IMR-90 (cell line): Measurements from ENCODE around the gene ZNF525. TPM values are rescaled to one million over a fixed set of nuclear protein-coding genes. Genes with fewer than 3 reads are reported as not detected.
A peak's percentile ranks its signal among the peaks of the same experiment; 100 is the strongest.

Source experiments
- ATAC-seq: fragments of 200-7000 bp; cut with Tn5 transposase; 2 replicates; pipeline ENCODE4 v1.9.1; 2020; ENCODE audit warnings: low read depth, mild to moderate bottlenecking, moderate library complexity
- BruUV-seq: library from RNA; stranded (reverse); fragments of 400-500 nt; replicated peaks from 2 replicates; lab custom pipeline; 2021; lab: Mats Ljungman, UMichigan
- CTCF ChIA-PET: fragments of 300-600 bp; formaldehyde crosslinking; extraction: SDS; loops from one replicate; lab custom pipeline; 2021; ENCODE audit warnings: antibody characterized with exemption; lab: Yijun Ruan, JAX
- POLR2A ChIA-PET: fragments of 300-600 bp; sonication (Branson Sonifier 250); formaldehyde crosslinking; loops from one replicate; lab custom pipeline; 2022; ENCODE audit warnings: antibody characterized with exemption; ENCODE audit not compliant: unreplicated experiment; lab: Charles Lee
- DNase-seq: peaks from one replicate; pipeline ENCODE4 v3.0.0; 2013
- H2AFZ ChIP-seq: replicated peaks from 2 replicates; pipeline ENCODE3; 2013; ENCODE audit warnings: low read length, mild to moderate bottlenecking; ENCODE audit not compliant: poor library complexity
- H2AK5ac ChIP-seq: 2 replicates; pipeline ENCODE4 v1.6.1; 2013; ENCODE audit warnings: low read depth, low read length, inconsistent platforms
- H2AK9ac ChIP-seq: replicated peaks from 2 replicates; pipeline ENCODE3; 2013; ENCODE audit warnings: mild to moderate bottlenecking, low read depth, low read length, moderate library complexity; ENCODE audit not compliant: poor library complexity
- H2BK120ac ChIP-seq: 2 replicates; pipeline ENCODE4 v1.6.1; 2013; ENCODE audit warnings: low read depth, low read length, inconsistent platforms
- H2BK15ac ChIP-seq: 3 replicates; pipeline ENCODE4 v1.6.1; 2013; ENCODE audit warnings: low read depth, low read length, inconsistent platforms
- H2BK20ac ChIP-seq: 2 replicates; pipeline ENCODE4 v1.6.1; 2013; ENCODE audit warnings: low read depth, mild to moderate bottlenecking, inconsistent platforms, low read length, moderate library complexity
- H2BK5ac ChIP-seq: 2 replicates; pipeline ENCODE4 v1.6.1; 2013; ENCODE audit warnings: mild to moderate bottlenecking, low read depth, low read length, inconsistent platforms; ENCODE audit not compliant: poor library complexity, severe bottlenecking
- H3K14ac ChIP-seq: replicated peaks from 2 replicates; pipeline ENCODE4 v1.6.1; 2013; ENCODE audit warnings: low read depth, low read length, inconsistent platforms
- H3K18ac ChIP-seq: 2 replicates; pipeline ENCODE4 v1.6.1; 2013; ENCODE audit warnings: low read depth, low read length, control low read depth
- H3K23ac ChIP-seq: 2 replicates; pipeline ENCODE4 v1.6.1; 2013; ENCODE audit warnings: low read depth, low read length, inconsistent platforms
- H3K27ac ChIP-seq: 2 replicates; pipeline ENCODE4 v1.5.1; 2013; ENCODE audit warnings: mild to moderate bottlenecking, control low read depth, low read length; ENCODE audit not compliant: insufficient read depth
- H3K27me3 ChIP-seq: 2 replicates; pipeline ENCODE4 v1.6.1; 2013; ENCODE audit warnings: low read length; ENCODE audit not compliant: control insufficient read depth, insufficient read depth
- H3K36me3 ChIP-seq: 2 replicates; pipeline ENCODE4 v1.6.1; 2013; ENCODE audit warnings: low read length, mixed read lengths; ENCODE audit not compliant: control insufficient read depth, insufficient read depth
- H3K4ac ChIP-seq: 2 replicates; pipeline ENCODE4 v1.6.1; 2013; ENCODE audit warnings: low read depth, low read length, inconsistent platforms
- H3K4me1 ChIP-seq: 2 replicates; pipeline ENCODE4 v1.6.1; 2013; ENCODE audit warnings: low read length, mixed read lengths; ENCODE audit not compliant: control insufficient read depth, insufficient read depth
- H3K4me2 ChIP-seq: 2 replicates; pipeline ENCODE4 v1.6.1; 2013; ENCODE audit warnings: low read depth, mild to moderate bottlenecking, control low read depth, low read length, moderate library complexity
- H3K4me3 ChIP-seq: 2 replicates; pipeline ENCODE4 v1.5.1; 2013; ENCODE audit warnings: low read depth, mild to moderate bottlenecking, control low read depth, low read length, moderate library complexity; ENCODE audit not compliant: insufficient read depth
- H3K56ac ChIP-seq: 2 replicates; pipeline ENCODE4 v1.6.1; 2013; ENCODE audit warnings: low read length, inconsistent platforms; ENCODE audit not compliant: insufficient read depth; ENCODE audit errors: extremely low read depth
- H3K79me1 ChIP-seq, 2 experiments: 2 replicates each; pipeline ENCODE4 v1.6.1; 2013; ENCODE audit warnings: low read length in 2 of 2, inconsistent platforms in 1 of 2, low read depth in 1 of 2
- H3K9ac ChIP-seq: 2 replicates; pipeline ENCODE4 v1.6.1; 2013; ENCODE audit warnings: low read depth, low read length, control low read depth
- H3K9me1 ChIP-seq: 2 replicates; pipeline ENCODE4 v1.6.1; 2013; ENCODE audit warnings: low read length, inconsistent platforms; ENCODE audit not compliant: insufficient read depth
- H3K9me3 ChIP-seq: 2 replicates; pipeline ENCODE4 v1.6.1; 2013; ENCODE audit warnings: low read length; ENCODE audit not compliant: control insufficient read depth, insufficient read depth
- H4K20me1 ChIP-seq: 2 replicates; pipeline ENCODE4 v1.6.1; 2013; ENCODE audit warnings: low read length, inconsistent platforms; ENCODE audit not compliant: insufficient read depth
- H4K5ac ChIP-seq: 2 replicates; pipeline ENCODE4 v1.6.1; 2013; ENCODE audit warnings: mild to moderate bottlenecking, low read depth, low read length, control low read depth
- H4K8ac ChIP-seq, 2 experiments: 2 replicates each; pipeline ENCODE4 v1.6.1; 2013; ENCODE audit warnings: low read depth in 2 of 2, low read length in 2 of 2, control low read depth in 1 of 2, inconsistent platforms in 1 of 2
- H4K91ac ChIP-seq: 2 replicates; pipeline ENCODE4 v1.6.1; 2013; ENCODE audit warnings: low read depth, low read length, inconsistent platforms; ENCODE audit not compliant: insufficient read depth
- BHLHE40 ChIP-seq: fragments of 150-350 bp; IDR thresholded peaks from 2 replicates; pipeline ENCODE4 v1.6.1; 2016; ENCODE audit warnings: mild to moderate bottlenecking, low read depth, low read length
- CEBPB ChIP-seq: IDR thresholded peaks from 2 replicates; pipeline ENCODE4 v1.6.1; 2012; ENCODE audit warnings: low read depth, low read length, improper control_type of control experiment
- CHD1 ChIP-seq: IDR thresholded peaks from 2 replicates; pipeline ENCODE4 v1.6.1; 2012; ENCODE audit warnings: low read depth, low read length, improper control_type of control experiment
- CTCF ChIP-seq: conservative IDR thresholded peaks from 2 replicates; pipeline ENCODE4 v1.5.1; 2012; ENCODE audit warnings: mild to moderate bottlenecking, low read depth, low read length, improper control_type of control experiment
- ELK1 ChIP-seq: fragments of 150-350 bp; IDR thresholded peaks from 2 replicates; pipeline ENCODE4 v1.6.1; 2016; ENCODE audit warnings: low read depth, mild to moderate bottlenecking, low read length, moderate library complexity, borderline replicate concordance
- FOS ChIP-seq: fragments of 150-350 bp; IDR thresholded peaks from 2 replicates; pipeline ENCODE4 v1.6.1; 2016; ENCODE audit warnings: low read depth, low read length
- MAFK ChIP-seq: IDR thresholded peaks from 2 replicates; pipeline ENCODE4 v1.6.1; 2012; ENCODE audit warnings: low read depth, low read length, improper control_type of control experiment
- MAZ ChIP-seq: IDR thresholded peaks from 2 replicates; pipeline ENCODE4 v1.6.1; 2012; ENCODE audit warnings: low read depth, mild to moderate bottlenecking, low read length, improper control_type of control experiment, moderate library complexity, borderline replicate concordance
- MXI1 ChIP-seq: IDR thresholded peaks from 2 replicates; pipeline ENCODE4 v1.6.1; 2012; ENCODE audit warnings: low read depth, mild to moderate bottlenecking, low read length, moderate library complexity, borderline replicate concordance
- NFE2L2 ChIP-seq: fragments of 150-350 bp; IDR thresholded peaks from 2 replicates; pipeline ENCODE4 v1.6.1; 2016; ENCODE audit warnings: low read depth, mild to moderate bottlenecking, low read length
- POLR2A ChIP-seq: IDR thresholded peaks from 2 replicates; pipeline ENCODE4 v1.6.1; 2012; ENCODE audit warnings: mild to moderate bottlenecking, low read depth, low read length
- RAD21 ChIP-seq: IDR thresholded peaks from 2 replicates; pipeline ENCODE4 v1.6.1; 2012; ENCODE audit warnings: low read length, improper control_type of control experiment
- RCOR1 ChIP-seq: IDR thresholded peaks from 2 replicates; pipeline ENCODE4 v1.6.1; 2012; ENCODE audit warnings: mild to moderate bottlenecking, low read length, improper control_type of control experiment; ENCODE audit not compliant: insufficient replicate concordance
- RFX5 ChIP-seq: IDR thresholded peaks from 2 replicates; pipeline ENCODE4 v1.8.0; 2012; ENCODE audit warnings: low read depth, mild to moderate bottlenecking, low read length, moderate library complexity
- SMC3 ChIP-seq: fragments of 150-350 bp; IDR thresholded peaks from 2 replicates; pipeline ENCODE4 v1.6.1; 2016; ENCODE audit warnings: low read depth, mild to moderate bottlenecking, antibody characterized with exemption, low read length, moderate library complexity
- USF2 ChIP-seq: fragments of 150-350 bp; IDR thresholded peaks from 2 replicates; pipeline ENCODE4 v1.6.1; 2017; ENCODE audit warnings: mild to moderate bottlenecking, antibody characterized with exemption, low read length, low read depth
- WGBS, 2 experiments: methylation state at CpG; one replicate each; pipeline versions ENCODE4 v1.1.5 to v1.1.7; 2013; ENCODE audit warnings: missing lambda C conversion rate in 2 of 2; ENCODE audit not compliant: insufficient read length in 1 of 2; ENCODE audit errors: extremely low coverage in 2 of 2; 5-methylcytosine and 5-hydroxymethylcytosine counted together
- dilution Hi-C: fragments of 300-500 bp; cut with HindIII; formaldehyde crosslinking; loops from one replicate; pipeline ENCODE4 v1.14.3; 2018; ENCODE audit warnings: low sequenced_read_pairs; ENCODE audit not compliant: unreplicated experiment
- in situ Hi-C: fragments of 300-500 bp; cut with MboI; formaldehyde crosslinking; loops from 3 replicates; pipeline ENCODE4 v1.14.3; 2019; ENCODE audit warnings: low sequenced_read_pairs, inconsistent platforms, mixed read lengths
- intact Hi-C: fragments of 100-400 bp; cut with micrococcal nuclease; formaldehyde crosslinking; loops from 2 replicates; pipeline ENCODE4 v1.10.0; 2022
- polyA plus RNA-seq, 3 experiments: library from polyadenylated mRNA; depleted of rRNA; stranded (reverse); fragments of >200 nt; gene quantifications; 2 replicates each; pipeline ENCODE4 v1.2.3, GENCODE V29; 2012; ENCODE audit warnings: low replicate concordance in 1 of 3
- total RNA-seq: library from RNA; depleted of rRNA; stranded (reverse); fragments of >200 nt; gene quantifications from 2 replicates; pipeline ENCODE4 v1.2.3, GENCODE V29; 2012

ZNF525 gene
- total and polyA plus RNA-seq, 2 of the 4 experiments (the other 2 are of a cell fraction), result 1.4 to 4.5 TPM

GRCh38 chr19:53432088-53432661 lies 66.7 kb downstream of the ZNF525 start:
- H3K9ac ChIP-seq, result peak overlapping the region; percentile 85
- H3K56ac ChIP-seq, result 0 out of 2 replicates have a peak overlapping the region, but pooled peaks have one; percentile 53
- H4K91ac ChIP-seq, result peak overlapping the region; percentile 39; the same call in 1 of the 2 replicates
- H3K18ac ChIP-seq, result no peak overlapping the region
- peak overlapping the region; percentile 97 for H3K23ac ChIP-seq
- H3K79me1 ChIP-seq, result peaks cover 0 to 20% of the 10 kb centered on the region in 2 experiments
- peak overlapping the region; percentile 67 to 79; a peak in 2 of 4 replicates for H4K8ac ChIP-seq
- no peaks in the 10 kb centered on the region for H3K4me1 ChIP-seq
- peak overlapping the region; percentile 85 for H3K4ac ChIP-seq
- H3K14ac ChIP-seq, result peak overlapping the region; percentile 89
- H2AK5ac ChIP-seq, result peak overlapping the region; percentile 36; the same call in 1 of the 2 replicates
- WGBS, 2 experiments, result 0% methylated on average over 8 of the region's 30 CpGs; no CpG with 5 or more reads in 1 of the 2 experiments
- H3K9me3 ChIP-seq, result no peaks in the 10 kb centered on the region
- H3K36me3 ChIP-seq, result peaks cover 14% of the 10 kb centered on the region
- no peak overlapping the region for H2BK20ac ChIP-seq
- CTCF ChIA-PET, result no interaction called here
- TF ChIP-seq MXI1 (no peak), BHLHE40 (no peak), SMC3 (no peak), CTCF (no peak), NFE2L2 (no peak), POLR2A (no peak), RFX5 (no peak), MAZ (no peak), RCOR1 (no peak), CEBPB (no peak), FOS (no peak), ELK1 (no peak), USF2 (no peak), CHD1 (no peak), RAD21 (no peak), MAFK (no peak)
- POLR2A ChIA-PET, result no interaction called here
- H2BK15ac ChIP-seq, result no peak overlapping the region
- peak overlapping the region; percentile 57 for H3K27ac ChIP-seq
- no peak overlapping the region for H2BK120ac ChIP-seq
- H3K4me2 ChIP-seq, result peak overlapping the region; percentile 65
- peak overlapping the region; percentile 93 for H2AFZ ChIP-seq
- H3K27me3 ChIP-seq, result no peaks in the 10 kb centered on the region
- H4K5ac ChIP-seq, result 0 out of 2 replicates have a peak overlapping the region, but pooled peaks have one; percentile 27
- H3K4me3 ChIP-seq, result peak overlapping the region; percentile 87
- DNase-seq (peak; percentile 13), ATAC-seq (peak; percentile 31)
- no TSS peak for BruUV-seq
- intact Hi-C loops, result no loop called here
- dilution Hi-C loops, result no loop called here
- in situ Hi-C loops, result no loop called here
- H2BK5ac ChIP-seq, result peak overlapping the region; percentile 25
- no peaks in the 10 kb centered on the region for H3K9me1 ChIP-seq
- H2AK9ac ChIP-seq, result peak overlapping the region; percentile 88
- H4K20me1 ChIP-seq, result no peaks in the 10 kb centered on the region
